ENCODE results near the gene CTNS. TPM values are rescaled to one million over a fixed set of nuclear protein-coding genes. Genes with fewer than 3 reads are reported as not detected.

Gene CTNS
- total and polyA plus RNA-seq, 9 donors, result 10.1 to 23.3 (median 14.5) TPM

GRCh38 chr17:3693141-3693540 lies 56.6 kb downstream of the CTNS start:
- no peak for TF ChIP-seq CTCF (IDR thresholded peaks at IDR 0.05)
- no peak for TF ChIP-seq POLR2A (IDR thresholded peaks at IDR 0.05)
- no peak for TF ChIP-seq EP300 (IDR thresholded peaks at IDR 0.05)
- no peak for DNase-seq
- H3K4me1 ChIP-seq (ENCODE audit: insufficient read depth), result no peaks in the 10 kb centered on the region
- H3K36me3 ChIP-seq, result no peaks in the 10 kb centered on the region
- intact Hi-C loops (cut with DNase I), result no loop called here
- H3K27ac ChIP-seq, result no peak overlapping the region
- H3K9me3 ChIP-seq, result peaks cover 0 to 3% of the 10 kb centered on the region in 2 donors
- H3K4me3 ChIP-seq, result no peak overlapping the region
- 68 to 73% (median 71%) methylated on average over 4 of the region's 4 CpGs for WGBS, 3 donors
- H3K27me3 ChIP-seq, result no peaks in the 10 kb centered on the region

GRCh38 chr17:3693829-3694231 lies 57.3 kb downstream of the CTNS start:
- H3K27me3 ChIP-seq, result no peaks in the 10 kb centered on the region
- intact Hi-C loops (cut with DNase I), result no loop called here
- 55 to 64% (median 60%) methylated on average over 9 of the region's 9 CpGs for WGBS, 3 donors

GRCh38 chr17:3695129-3695722 lies 58.7 kb downstream of the CTNS start:
- H3K9me3 ChIP-seq, result peaks cover 0 to 5% of the 10 kb centered on the region in 2 donors
- H3K4me1 ChIP-seq (ENCODE audit: insufficient read depth), result no peaks in the 10 kb centered on the region
- intact Hi-C loops (cut with DNase I), result no loop called here
- no peak overlapping the region for H3K4me3 ChIP-seq
- no peak for TF ChIP-seq CTCF (IDR thresholded peaks at IDR 0.05)
- TF ChIP-seq EP300 (IDR thresholded peaks at IDR 0.05), result no peak
- no peak for TF ChIP-seq POLR2A (IDR thresholded peaks at IDR 0.05)
- WGBS, 3 donors, result 3 to 7% (median 3%) methylated on average over 12 to 17 of the region's 17 CpGs
- DNase-seq, result no peak
- H3K27me3 ChIP-seq, result no peaks in the 10 kb centered on the region
- no peaks in the 10 kb centered on the region for H3K36me3 ChIP-seq
- no peak overlapping the region for H3K27ac ChIP-seq

More at GRCh38 chr17:3693829-3694231, 57.3 kb downstream of the CTNS start:
- TF ChIP-seq EP300 (IDR thresholded peaks at IDR 0.05), result no peak
- no peak for TF ChIP-seq CTCF (IDR thresholded peaks at IDR 0.05)
- H3K4me3 ChIP-seq, result no peak overlapping the region
- peaks cover 0 to 5% of the 10 kb centered on the region in 2 donors for H3K9me3 ChIP-seq
- H3K4me1 ChIP-seq (ENCODE audit: insufficient read depth), result no peaks in the 10 kb centered on the region
- DNase-seq, result no peak
- H3K27ac ChIP-seq, result no peak overlapping the region
- H3K36me3 ChIP-seq, result no peaks in the 10 kb centered on the region

GRCh38 chr17:3695723-3696411 lies 59.3 kb downstream of the CTNS start, which contains the start of gene P2RX5:
Gene P2RX5 (minus strand): TSS chr17:3696155. CDS start chr17:3696005, 150 bp downstream.
- H3K27me3 ChIP-seq, result no peaks in the 10 kb centered on the region
- H3K4me3 ChIP-seq, result peak within 1 kb of the TSS; percentile 8
- intact Hi-C loops (cut with DNase I), result no loop called here
- TF ChIP-seq POLR2A (IDR thresholded peaks at IDR 0.05), result no peak
- TF ChIP-seq CTCF (IDR thresholded peaks at IDR 0.05), result no peak
- TF ChIP-seq EP300 (IDR thresholded peaks at IDR 0.05), result no peak
- H3K9me3 ChIP-seq, result peaks cover 0 to 5% of the 10 kb centered on the region in 2 donors
- peak in 1 of 5 donors; percentile 31 for DNase-seq
- no peak within 1 kb of the TSS for H3K27ac ChIP-seq
- WGBS, 3 donors, result 0 to 1% (median 1%) methylated on average over 63 to 65 of the region's 65 CpGs
- no peaks in the 10 kb centered on the region for H3K4me1 ChIP-seq (ENCODE audit: insufficient read depth)
- no peaks in the 10 kb centered on the region for H3K36me3 ChIP-seq
